GM12892 (cell line): ENCODE data around the gene ATP5ME.

ENCODE experiments used
- POLR2A ChIP-seq: IDR thresholded peaks from 2 replicates; pipeline ENCODE4 v1.6.1; 2011; ENCODE audit warnings: low read depth, low read length, control low read depth
- POLR2AphosphoS5 ChIP-seq: IDR thresholded peaks from 2 replicates; pipeline ENCODE4 v1.6.1; 2011; ENCODE audit warnings: low read depth, low read length, control low read depth
- TAF1 ChIP-seq: IDR thresholded peaks from 2 replicates; pipeline ENCODE4 v1.6.1; 2011; ENCODE audit warnings: low read depth, mild to moderate bottlenecking, control low read depth, low read length, borderline replicate concordance

DNA sequence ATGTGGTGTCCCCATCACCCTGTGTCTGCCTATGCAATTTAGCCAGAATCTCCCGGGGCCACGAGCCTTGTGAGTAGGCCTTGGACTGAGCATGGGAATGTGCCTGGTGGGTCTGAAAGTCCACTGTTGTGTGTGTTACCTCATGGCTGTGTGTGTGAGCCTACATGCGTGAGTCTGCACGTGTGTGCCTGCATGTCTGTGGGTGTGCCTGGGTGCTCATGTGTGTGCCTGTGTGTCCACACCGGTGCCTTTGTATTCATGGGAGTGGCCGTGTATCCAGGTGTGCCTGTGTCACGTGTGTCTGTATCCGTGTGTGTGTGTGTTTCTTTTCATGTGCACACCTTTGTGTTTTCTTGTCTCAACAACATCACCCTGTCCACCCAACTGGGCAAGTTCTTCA is 14.2 kb downstream of the ATP5ME start:
- TF ChIP-seq TAF1 (no peak), POLR2A (no peak), POLR2AphosphoS5 (no peak)
